ENCODE measurements around the gene SUGP2.

DNA sequence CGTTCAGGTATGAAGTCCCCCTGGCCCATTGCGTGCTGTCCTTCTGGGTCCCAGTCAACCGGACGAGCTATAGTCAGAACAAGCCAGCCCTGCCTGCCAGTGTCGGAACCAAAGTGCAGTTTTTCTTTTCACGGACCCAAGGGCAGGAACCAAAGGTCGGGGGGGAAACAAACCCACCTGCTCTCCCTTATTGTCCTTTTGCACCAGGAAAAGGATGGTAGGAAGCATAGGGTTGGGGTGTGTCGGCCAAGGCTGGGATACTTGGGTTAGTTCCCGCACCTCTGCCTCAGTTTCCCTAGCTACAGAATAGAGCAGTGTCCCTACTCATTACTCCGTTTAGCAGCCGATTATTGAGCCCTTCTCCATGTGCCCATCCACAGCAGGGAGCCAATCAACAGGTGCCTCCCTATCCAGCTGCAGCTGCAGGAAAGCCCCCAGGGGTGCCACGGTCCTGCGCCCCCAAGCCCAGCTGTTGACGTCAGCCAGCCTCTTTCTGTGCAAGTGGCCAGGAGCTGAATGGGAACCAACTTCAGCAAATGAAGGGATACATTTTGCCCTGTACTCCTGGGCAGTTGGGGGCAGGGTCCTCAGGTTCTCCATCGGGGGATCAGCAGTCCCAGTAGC is 21.1 kb upstream of the SUGP2 start:
- TF ChIP-seq, protein P1, sequence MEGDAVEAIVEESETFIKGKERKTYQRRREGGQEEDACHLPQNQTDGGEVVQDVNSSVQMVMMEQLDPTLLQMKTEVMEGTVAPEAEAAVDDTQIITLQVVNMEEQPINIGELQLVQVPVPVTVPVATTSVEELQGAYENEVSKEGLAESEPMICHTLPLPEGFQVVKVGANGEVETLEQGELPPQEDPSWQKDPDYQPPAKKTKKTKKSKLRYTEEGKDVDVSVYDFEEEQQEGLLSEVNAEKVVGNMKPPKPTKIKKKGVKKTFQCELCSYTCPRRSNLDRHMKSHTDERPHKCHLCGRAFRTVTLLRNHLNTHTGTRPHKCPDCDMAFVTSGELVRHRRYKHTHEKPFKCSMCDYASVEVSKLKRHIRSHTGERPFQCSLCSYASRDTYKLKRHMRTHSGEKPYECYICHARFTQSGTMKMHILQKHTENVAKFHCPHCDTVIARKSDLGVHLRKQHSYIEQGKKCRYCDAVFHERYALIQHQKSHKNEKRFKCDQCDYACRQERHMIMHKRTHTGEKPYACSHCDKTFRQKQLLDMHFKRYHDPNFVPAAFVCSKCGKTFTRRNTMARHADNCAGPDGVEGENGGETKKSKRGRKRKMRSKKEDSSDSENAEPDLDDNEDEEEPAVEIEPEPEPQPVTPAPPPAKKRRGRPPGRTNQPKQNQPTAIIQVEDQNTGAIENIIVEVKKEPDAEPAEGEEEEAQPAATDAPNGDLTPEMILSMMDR (IDR thresholded peaks at IDR 0.05) = no peak
- TF ChIP-seq POLR2A (IDR thresholded peaks at IDR 0.05) = no peak
